COR-L47 (cell line): ENCODE data around the gene VAMP5.
A peak's percentile ranks its signal among the peaks of the same experiment; 100 is the strongest.
"Not testable (repeated sequence)": the region's sequence is repeated elsewhere in the genome, so short reads cannot be mapped to it uniquely, and the experiment has no call there.

Source experiments
- DNase-seq: peaks from one replicate; lab custom pipeline; 2025; lab: John Stamatoyannopoulos, UW

Gene VAMP5, protein sequence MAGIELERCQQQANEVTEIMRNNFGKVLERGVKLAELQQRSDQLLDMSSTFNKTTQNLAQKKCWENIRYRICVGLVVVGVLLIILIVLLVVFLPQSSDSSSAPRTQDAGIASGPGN

GRCh38 chr2:85584354-85584856 is at the start of gene VAMP5:
TSS of gene VAMP5 (plus strand) at chr2:85584431. CDS start at chr2:85584491, 60 bp downstream.
- no peak for DNase-seq

DNA sequence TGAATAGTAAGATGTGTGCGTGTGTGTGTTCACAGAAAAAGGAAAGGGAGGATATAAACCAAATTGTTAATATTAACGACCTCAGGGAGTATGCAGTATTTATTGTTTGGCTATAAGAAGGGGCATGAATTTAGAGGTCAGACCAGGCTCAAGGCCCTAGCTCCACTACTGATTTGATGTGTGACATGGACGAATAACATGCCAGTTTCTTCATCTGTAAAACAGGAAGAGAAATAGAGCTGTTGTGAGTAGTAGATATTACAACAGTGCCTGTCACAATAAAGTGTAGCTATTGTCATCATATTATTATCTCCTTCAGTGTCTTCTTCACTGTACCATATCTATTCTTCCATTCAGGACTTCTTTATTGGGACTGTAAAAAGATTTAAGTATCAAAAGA is 49.4 kb upstream of the VAMP5 start:
- no peak for DNase-seq

DNA sequence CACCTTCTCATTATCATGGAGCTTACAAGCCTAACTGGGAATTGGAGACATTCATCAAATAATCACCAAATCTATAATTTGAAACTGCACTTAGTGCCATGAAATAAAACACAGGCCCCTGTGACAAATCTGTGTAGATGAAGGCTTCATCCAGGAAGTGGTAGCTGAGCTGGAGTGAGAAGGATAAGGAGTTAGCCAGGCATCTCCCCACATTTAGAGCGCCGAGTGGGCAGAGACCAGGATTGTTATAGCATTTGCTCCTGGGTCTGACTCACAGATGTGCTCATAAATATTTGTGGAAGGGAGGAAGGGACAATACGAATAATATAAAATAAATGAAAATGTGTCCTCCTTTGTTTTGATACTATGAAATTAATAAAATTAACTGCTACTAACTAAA is 47.8 kb upstream of the VAMP5 start:
- DNase-seq, result no peak

GRCh38 chr2:85537600-85538506 is 46.4 kb upstream of the VAMP5 start:
- DNase-seq, result peak; percentile 82

- DNase-seq, result peak; percentile 93
Measured at GRCh38 chr2:85538507-85539360, 45.5 kb upstream of the VAMP5 start, which contains the start of gene MAT2A. TSS of gene MAT2A (plus strand) at chr2:85539168. CDS start at chr2:85539288, 120 bp downstream.

- peak; percentile 68 for DNase-seq
Measured at GRCh38 chr2:85539361-85540132, 44.7 kb upstream of the VAMP5 start.

- no peak for DNase-seq
Measured at GRCh38 chr2:85540133-85540648, 44.0 kb upstream of the VAMP5 start.

- DNase-seq, result no peak
Measured at GRCh38 chr2:85541262-85541661, 43.0 kb upstream of the VAMP5 start.

GRCh38 chr2:85541753-85542457 is 42.3 kb upstream of the VAMP5 start:
- DNase-seq, result no peak

DNA sequence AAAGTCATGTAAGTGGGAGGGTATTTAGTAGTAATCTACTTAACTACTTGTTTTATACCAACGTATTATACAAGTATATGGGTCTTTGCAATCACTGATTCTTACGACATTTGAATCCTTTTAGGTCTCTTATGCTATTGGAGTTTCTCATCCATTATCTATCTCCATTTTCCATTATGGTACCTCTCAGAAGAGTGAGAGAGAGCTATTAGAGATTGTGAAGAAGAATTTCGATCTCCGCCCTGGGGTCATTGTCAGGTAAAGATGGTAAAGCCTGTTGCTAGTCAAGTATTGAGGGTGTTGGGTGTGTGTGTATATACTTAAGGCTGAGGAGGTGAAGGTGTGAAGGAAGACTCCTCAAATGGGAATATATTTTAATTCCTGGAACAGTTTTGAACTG is 41.5 kb upstream of the VAMP5 start:
- DNase-seq, result no peak

GRCh38 chr2:85544254-85544691 is 40.0 kb upstream of the VAMP5 start:
- DNase-seq, result not testable (repeated sequence)

DNA sequence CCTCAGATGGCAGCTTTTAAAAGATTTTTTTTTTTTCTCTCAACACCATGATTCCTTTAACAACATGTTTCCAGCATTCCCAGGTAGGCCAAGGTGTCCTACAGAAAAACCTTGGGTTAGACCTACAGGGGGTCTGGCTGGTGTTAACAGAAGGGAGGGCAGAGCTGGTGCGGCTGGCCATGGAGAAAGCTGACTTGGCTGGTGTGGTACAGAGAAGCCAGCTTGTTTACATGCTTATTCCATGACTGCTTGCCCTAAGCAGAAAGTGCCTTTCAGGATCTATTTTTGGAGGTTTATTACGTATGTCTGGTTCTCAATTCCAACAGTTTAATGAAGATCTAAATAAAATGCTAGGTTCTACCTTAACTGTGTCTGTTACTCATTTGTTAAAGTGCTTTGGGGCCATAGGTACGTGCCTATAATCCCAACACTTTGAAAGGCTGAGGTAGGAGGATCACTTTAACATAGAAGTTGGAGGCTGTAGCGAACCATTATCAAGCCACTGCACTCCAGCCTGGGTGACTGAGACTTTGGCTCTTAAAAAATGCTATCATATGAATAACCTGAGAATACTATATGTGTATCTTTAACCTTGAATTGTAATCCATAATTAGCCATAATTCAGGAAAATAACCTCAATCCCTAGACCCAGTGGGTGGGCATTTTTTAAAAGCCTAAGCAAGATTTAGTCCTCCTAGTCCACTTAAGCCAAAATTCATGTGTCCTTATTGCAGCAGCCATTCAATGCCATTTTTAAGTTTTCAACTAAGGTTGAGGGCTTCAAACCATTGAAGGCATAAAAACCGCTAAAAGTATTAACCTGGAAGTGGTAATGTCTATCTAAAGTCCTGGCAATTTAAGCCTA is 39.1 kb upstream of the VAMP5 start:
- not testable (repeated sequence) for DNase-seq

GRCh38 chr2:85545780-85546240 is 38.4 kb upstream of the VAMP5 start:
- DNase-seq, result no peak

GRCh38 chr2:85547089-85547858 is 37.0 kb upstream of the VAMP5 start:
- DNase-seq, result no peak

DNA sequence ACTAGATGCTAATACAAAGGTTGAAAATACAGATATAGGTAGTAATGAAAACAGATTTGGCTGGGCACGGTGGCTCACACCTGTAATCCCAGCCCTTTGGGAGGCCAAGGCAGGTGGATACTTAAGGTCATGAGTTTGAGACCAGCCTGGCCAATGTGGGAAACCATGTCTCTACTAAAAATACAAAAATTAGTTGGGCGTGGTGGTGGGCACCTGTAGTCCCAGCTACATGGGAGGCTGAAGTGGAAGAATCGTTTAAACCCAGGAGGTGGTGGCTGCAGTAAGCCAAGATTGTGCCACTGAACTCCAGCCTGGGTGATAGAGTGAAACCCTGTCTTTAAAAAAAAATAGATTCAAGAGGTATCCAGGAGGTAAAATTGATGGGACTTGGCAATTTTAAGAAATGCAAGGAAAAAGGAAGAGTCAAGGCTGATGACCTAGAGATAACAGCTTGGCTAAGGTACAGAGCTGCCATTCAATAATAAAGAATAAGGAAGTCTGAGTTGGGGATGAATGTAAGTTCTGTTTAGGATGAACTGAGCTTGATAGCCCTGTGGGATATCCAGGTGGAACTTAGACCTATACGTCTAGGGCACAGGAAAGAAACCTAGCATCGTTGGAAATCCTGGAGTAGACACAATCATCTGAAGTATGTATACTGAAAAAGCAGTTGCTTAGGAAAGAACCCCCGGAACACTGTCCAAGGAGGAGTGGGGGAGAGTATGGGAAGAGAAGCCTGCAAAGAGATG is 36.2 kb upstream of the VAMP5 start:
- DNase-seq, result no peak

DNA sequence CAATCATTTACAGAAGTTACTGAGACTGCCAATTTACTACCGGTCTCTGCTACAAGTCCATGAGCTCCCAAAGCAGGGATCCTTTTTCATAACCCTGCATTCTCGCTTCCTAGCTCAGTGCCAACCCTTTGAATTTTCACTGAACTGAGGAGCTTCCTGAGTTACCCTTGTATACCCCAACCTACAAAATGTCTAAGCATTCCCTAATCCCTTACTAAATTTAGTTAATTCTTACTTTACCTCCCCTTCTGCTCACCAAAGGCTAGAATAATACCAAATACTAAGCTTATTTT is 35.7 kb upstream of the VAMP5 start:
- DNase-seq, result no peak

GRCh38 chr2:85549095-85549494 is 35.1 kb upstream of the VAMP5 start:
- no peak for DNase-seq

- no peak for DNase-seq
Measured at GRCh38 chr2:85549826-85550225, 34.4 kb upstream of the VAMP5 start.
